GM19452 (cell line): ENCODE measurements around the gene ENOX1.
"Not testable (repeated sequence)": the region's sequence is repeated elsewhere in the genome, so short reads cannot be mapped to it uniquely, and the experiment has no call there.

Experiments used
- ATAC-seq: cut with Tn5 transposase; IDR thresholded peaks from one replicate; pipeline ENCODE4 v1.9.1; 2021; ENCODE audit not compliant: unreplicated experiment

The ENOX1 gene

DNA sequence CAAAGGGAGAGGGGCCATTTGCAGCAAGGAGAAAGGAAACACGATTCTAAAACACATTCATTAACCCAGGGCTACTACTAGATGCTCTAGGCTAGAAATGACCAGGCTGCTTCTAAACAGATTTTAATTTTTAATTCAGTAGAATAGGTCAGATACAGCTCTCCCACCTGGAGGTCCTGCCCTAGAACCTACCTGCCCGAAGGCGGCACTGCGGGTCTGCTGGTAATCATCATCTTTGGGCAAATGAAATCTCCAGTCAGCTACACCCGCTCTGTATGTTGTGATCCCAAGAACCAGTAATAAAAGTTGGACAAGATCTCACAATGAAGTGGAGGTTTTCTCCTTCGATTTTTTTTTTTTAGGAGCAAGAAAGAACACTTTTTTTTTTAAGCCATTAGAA is 345.3 kb downstream of the ENOX1 start:
- ATAC-seq: no peak

DNA sequence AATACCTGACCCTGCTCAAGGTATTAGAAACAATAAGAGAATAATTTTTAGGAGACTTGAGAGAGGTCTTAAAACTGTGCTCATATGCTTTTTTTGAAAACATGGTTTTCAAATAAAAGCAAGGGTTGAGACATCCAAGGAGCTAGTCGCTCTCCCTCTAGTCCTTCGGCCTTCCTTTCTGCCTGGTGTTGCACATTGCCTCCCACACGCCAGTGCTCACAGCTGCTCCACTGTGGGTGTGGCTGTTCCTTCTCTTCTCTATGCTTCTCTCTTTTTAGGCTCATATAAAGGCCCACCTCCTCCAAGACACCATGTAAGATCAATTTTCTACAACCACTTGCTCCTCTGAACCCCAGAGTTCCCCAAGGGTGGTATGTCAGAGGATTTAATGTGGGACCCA is 352.6 kb downstream of the ENOX1 start:
- ATAC-seq: no peak

DNA sequence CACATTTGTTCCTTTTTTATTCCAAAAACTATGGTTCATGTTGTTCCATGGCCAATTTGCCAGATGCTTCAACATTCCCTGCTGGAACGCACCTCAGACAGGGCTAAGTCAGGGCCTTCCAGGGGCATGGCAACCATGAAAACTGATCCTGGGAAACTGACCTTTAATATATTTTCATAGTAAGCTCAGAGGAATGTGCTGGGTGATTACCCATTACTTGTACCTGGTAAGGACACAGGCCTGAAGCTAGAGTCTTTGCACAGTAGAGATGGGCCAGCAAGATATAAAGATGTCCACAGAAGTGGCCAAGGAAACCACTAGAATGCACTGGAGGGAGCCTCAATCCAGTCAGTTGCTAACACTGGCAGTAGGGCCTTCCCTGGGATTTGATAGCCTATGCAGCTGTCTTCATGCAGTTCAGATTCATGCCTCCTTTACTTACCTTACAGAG is 353.1 kb downstream of the ENOX1 start:
- no peak for ATAC-seq

DNA sequence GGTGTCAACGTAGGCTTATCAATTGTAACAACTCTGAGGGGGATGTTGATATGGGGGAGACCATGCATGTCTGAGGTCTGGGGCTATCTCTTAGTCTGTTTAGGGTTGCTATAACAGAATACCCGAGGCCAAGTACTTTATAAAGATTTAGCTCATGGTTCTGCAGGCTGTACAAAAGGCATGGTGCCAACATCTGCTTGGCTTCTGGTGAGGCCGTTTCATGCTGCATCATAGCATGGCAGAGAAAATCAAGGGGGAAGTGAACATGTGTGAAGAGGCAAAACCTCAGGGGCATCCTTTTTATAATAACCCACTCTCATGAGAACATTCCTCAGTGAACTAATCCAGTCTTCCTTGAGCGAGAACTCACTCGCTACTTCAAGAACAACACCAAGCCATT is 353.8 kb downstream of the ENOX1 start:
- no peak for ATAC-seq

DNA sequence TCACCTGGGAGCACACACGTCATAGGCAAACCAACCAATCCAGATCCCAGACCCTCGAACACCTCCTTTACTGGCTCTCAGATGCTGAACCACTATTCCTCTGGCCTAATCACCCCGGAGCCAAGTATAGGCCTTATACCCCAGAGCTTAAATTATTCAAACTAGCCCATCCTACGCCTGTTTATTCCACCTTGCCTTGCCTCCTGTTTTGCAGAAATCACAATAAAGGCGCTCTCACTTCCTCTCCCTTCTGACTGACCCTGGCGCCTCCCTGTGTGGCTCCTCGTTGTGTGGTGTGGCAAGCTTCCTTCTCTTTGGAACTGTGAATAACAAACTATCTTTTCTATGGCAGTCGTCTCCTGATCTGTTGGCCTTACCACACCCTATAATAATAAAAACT is 354.9 kb downstream of the ENOX1 start:
- ATAC-seq: no peak

DNA sequence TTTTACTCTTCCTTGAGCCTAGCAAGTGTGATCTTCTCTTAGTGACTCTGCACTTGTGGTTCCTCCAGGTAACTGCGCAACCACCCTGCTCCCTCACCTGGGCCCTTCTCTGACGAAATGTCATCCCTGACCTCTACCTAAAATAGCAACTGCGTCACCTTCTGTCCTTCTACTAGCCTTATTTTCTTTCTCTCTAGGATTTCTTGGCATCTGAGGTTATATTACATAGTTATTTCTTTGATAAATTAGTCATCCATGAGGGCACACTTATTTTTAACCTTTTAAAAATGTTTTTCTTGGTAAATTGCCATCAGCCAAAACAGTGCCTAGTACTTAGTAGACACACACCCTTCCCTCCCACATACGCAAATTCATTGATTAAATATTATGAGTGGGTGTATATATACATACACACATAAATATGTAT is 355.5 kb downstream of the ENOX1 start:
- no peak for ATAC-seq

DNA sequence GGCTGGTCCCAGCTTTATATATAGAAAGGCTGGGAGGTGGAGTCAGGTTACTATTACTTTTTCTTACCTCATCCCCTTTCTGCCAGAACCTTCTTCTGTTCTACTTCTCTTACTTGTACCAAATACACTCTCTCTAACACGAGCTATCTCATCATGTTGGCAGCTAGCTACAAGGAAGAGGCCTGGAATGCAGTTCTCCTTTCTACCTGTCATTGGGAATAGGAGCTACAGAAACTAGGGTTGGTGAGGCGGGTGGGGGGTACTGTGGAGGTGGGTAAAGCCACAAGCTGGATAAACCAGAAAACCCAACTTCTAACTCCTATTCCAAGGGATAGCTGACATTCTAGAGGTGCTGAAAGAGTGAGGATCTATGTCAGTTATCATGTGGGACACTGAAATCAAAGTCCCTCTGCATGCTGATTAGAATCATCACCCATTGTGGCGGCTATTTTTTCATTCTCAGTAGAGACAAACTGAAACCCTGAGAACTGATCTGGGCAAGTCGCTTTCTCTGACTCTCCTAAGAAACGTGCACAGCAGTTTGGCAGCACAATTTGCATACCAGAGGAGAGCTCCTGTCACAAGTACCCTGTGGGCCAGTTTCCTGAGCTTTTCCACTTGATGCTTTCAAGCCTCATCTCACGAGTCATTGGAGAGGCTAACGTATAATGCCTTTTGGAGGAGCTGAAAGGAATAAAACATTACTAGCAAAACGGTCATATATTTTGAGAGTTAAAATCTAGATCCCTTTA is 358.1 kb downstream of the ENOX1 start:
- no peak for ATAC-seq

DNA sequence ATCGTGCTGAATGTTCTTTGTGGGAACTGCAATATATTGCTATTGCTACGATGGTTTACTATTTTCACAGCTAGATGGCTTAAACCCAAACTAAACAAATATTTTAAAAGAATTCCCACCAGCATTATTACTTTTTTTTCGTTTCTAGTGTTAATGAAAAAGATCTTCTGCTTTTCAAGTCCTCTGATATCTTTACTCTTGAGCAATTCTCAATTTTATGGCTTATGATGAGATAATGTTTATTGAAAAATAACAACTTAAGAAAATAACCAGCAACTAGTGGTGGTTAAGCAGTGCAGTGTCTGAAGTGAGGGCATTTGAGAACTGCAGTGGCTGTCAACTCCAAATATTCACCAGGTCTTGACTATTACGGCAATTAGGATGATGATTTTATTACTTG is 360.4 kb downstream of the ENOX1 start:
- no peak for ATAC-seq

DNA sequence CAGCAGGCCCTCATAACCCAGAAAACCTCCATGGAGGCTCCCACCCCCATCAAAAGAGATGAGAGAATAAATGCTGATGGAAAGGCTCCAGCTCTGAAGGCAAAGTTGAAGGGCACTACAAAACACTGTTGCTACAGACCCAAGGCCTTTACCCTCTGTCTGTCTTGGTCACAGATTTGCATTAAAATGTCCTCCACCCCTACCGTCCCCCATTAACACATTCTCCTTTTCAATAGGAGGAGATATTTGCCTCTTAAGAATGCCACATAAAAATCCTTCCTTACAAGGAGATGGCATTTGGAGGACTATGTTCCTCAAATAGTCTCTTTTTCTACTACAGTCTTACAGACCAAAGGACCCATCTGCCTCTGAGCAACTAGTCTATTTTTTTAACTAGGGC is 361.5 kb downstream of the ENOX1 start:
- ATAC-seq: no peak

DNA sequence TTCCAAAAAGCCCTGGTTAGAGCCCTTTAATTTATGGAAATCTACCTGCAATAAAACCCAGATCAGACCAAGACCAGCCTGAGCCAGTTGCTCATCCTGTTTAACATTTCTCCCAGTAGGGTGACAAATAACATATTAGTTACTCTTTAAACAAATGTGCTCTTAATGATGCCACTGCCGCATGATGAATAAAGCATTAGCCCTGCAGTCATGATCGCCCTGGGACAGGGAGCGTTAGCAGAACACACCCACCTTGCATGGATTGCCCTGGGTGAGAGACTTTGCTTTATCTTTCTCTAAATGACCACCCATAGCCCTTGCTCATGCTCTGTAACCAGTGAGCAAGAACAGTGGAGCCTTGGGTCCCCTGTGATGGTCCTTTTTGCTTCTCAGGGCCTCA is 362.4 kb downstream of the ENOX1 start:
- ATAC-seq: no peak

DNA sequence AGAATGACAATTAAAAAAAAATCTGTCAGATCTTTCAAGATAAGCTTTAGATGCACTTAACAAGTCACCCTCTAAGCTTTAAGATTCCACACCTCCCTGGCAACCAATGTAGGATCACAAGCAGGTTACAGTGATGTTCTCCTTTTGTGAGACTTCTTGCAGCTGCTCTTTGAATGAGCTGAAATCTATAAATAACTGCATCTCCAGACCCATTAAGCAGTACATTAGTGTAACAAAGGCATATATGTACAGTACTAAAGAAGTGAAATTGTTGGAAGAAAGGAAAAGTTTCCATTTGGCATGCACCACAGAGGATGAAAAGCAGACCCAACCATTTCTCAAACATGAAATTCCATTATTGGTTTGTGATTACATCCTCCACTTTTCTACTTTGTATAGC is 364.7 kb downstream of the ENOX1 start:
- ATAC-seq: no peak

DNA sequence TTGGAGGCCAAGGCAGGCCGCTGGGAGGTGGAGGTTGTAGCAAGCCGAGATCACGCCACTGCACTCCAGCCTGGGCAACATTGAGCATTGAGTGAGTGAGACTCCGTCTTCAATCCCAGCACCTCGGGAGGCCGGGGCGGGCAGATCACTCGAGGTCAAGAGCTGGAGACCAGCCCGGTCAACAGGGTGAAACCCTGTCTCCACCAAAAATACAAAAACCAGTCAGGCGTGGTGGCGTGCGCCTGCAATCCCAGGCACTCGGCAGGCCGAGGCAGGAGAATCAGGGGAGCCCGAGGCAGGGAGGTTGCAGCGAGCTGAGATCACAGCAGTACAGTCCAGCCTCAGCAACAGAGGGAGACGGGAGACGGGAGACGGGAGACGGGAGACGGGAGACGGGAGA is 369.9 kb downstream of the ENOX1 start:
- not testable (repeated sequence) for ATAC-seq

DNA sequence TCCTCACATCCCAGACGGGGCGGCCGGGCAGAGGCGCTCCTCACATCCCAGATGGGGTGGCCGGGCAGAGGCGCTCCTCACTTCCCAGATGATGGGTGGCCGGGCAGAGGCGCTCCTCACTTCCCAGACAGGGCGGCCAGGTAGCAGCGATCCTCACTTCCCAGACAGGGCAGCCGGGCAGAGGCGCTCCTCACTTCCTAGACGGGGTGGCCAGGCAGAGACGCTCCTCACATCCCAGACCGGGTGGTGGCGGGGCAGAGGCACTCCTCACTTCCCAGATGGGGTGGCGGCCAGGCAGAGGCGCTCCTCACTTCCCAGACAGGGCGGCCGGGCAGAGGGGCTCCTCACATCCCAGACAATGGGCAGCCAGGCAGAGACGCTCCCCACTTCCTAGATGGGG is 370.4 kb downstream of the ENOX1 start:
- ATAC-seq: not testable (repeated sequence)

DNA sequence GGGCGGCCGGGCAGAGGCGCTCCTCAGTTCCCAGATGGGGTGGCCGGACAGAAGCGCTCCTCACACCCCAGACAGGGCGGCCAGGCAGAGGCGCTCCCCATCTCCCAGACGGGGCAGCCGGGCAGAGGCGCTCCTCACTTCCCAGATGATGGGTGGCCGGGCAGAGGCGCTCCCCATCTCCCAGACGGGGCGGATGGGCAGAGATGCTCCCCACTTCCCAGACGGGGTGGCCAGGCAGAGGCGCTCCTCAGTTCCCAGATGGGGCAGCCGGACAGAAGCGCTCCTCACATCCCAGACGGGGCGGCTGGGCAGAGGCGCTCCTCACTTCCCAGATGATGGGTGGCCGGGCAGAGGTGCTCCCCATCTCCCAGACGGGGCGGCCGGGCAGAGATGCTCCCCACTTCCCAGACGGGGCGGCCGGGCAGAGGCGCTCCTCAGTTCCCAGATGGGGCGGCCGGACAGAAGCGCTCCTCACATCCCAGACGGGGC is 370.8 kb downstream of the ENOX1 start:
- ATAC-seq: not testable (repeated sequence)

DNA sequence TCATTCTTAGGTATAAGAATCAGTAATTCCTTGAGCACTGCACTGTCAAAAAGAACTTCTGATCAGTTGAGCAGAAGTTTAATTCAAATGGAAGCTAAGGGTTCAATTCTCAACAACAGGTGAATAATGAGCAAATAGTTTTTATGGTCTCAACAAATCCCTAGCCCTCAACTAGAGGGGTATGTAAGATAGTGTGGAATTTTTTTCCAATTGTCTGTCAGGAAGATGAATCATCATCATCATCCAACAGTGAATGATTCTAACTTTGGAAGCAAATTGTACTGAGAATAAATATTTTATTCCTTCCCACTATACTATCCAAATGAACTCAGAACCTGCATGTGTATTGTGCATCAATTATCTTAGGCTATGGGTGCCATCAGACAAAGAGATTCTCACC is 372.7 kb downstream of the ENOX1 start:
- ATAC-seq: no peak

DNA sequence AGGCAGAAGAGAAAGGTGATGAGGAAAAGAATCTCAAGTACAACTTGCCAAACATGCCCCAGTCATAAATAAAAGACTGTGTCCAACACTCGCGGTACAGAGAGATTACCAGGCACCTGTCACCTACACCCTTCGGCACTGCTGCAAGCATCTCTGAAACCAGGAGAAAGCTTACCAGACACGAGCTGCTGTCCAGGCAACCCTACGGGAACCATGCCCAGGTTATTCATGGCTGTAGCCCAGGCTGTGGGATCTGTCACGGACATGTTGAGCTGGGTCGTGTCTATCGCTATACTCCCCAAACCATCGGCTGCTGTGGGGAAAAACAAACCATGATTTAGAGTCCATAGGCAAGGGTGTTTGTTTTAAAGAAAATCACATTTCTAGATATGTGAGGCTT is 375.0 kb downstream of the ENOX1 start:
- no peak for ATAC-seq

DNA sequence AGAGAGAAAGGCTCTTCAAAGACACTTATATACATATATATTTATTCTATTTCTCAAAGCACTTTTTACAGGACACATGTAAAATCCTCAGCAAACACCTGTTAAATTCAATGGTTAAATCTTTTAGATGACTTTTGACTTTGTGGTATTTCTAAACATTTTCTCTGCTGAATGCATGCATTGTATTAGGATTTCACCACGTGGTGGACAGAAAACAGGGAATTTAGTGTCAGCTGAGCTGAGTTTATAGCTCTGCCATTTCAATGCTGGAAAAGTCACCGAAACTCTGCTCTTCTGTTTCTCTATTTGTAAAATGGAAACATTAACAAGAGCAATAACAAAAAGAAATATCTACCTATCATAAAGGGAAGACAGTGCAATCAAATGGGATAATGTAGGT is 375.6 kb downstream of the ENOX1 start:
- no peak for ATAC-seq

DNA sequence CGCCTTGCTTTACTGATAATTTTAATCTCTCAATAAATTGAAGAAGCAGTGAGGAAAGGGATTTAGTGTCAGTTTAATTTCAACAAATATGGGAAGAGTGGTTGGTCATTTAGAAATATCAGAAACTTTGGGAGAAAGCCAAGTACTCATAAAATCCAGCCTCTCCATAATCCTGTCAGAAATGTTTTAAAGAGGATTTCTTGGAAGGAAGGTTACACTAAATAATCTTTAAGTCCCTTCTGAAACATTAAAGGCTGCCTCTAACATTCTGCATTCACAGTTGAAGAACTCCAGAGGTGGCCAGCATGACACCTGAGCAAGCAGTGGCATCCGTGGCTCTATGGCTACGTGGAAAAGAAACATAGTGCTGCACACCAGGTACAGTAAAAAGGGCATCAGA is 378.5 kb downstream of the ENOX1 start:
- ATAC-seq: no peak

DNA sequence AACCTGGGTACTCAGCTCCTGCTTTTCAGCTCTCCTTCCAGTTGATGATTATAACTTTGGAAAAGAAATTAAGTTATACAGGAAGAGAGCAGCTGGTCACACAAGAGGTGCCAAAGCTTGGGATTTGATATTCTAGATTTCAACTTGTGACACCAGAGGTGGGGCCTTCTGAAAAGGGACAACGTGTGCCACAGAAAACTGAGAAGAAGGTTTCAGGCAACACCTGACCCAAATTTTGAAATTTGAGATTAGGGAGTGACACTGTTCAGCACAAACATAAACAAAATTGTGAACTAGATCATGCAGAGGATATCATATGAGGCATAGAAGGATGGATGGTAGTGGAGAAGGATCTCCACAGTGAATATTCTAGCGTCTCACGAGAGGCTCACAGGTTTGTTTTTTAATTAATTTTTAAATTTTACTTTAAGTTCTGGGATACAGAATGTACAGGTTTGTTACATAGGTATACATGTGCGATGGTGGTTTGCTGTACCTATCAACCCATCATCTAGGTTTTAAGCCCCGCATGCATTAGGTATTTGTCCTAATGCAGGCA is 379.7 kb downstream of the ENOX1 start:
- ATAC-seq: no peak

DNA sequence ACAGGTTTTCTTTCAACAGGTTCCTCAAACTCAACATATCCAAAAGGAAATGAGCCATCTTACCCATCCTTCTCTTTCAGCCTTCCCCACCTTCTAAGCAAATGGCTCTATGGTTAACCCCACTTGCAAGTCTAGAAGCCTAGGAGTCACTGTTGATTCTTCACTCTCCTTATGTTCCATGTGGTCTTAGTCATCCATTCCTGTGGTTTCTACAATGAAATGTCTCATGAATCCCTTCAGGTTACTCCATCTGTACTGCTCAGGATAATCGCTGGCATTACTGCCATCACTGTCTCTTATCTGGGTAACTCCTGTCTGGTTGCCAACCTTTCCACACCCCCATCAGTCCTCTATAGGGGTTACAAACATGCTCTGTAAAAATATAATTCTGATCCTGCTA is 381.3 kb downstream of the ENOX1 start:
- no peak for ATAC-seq

DNA sequence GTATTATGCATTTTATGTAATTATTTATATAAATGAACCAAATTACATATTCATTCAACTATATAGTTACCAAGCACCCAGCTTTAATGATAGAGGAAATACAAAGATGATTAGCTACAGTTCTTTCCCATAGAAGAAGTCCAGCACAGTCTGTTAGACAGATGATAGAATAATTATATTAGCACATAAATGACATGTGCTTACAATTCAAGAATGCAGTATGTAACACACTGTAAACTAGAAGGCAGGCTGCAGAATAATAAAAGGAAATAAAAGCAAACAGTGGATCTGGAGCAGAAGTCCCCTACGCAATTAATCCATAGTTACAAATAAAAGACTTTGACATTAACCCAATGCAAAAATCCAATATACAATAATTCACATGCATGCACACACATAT is 384.4 kb downstream of the ENOX1 start:
- no peak for ATAC-seq

DNA sequence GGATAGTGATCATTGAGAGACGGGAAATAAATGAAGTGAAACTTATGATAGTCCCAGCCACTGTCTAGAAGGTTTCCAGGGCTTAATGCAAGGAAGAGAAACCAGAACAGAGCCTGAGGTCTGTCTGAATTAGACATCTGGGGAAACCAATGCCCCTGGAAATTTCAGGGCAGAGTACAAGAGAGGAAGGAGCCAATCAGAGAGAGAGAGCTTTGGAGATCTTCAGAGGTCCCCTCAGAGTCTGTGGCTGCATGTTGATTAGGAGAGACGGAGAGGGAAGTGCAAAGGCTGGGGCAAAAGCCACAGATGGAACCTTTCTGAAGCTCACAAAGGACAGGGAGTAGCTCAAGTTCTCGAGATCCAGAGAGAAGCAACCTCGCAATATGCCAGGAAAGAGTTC is 385.4 kb downstream of the ENOX1 start:
- no peak for ATAC-seq

DNA sequence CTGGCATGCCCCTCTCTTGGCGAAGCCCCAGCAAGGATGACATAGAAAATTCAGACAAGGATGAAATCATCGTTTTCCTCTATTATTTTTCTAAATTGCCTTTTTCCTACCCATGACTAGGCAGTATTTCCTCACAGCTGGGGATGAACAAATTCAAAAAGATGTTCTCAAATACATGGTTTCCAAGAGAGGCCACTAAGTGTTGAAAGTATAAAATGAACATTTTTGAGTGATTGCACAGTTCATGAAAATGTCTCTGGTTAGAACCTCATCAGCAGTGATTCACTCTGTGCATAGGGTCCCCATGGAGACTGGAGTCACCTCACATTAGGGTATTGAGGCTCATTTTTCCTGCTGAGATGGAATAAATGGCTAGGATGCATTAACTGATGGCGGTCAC is 389.7 kb downstream of the ENOX1 start:
- ATAC-seq: no peak
